ENCODE measurements around the gene TPSAB1. TPM values are rescaled to one million over a fixed set of nuclear protein-coding genes. Genes with fewer than 3 reads are reported as not detected.

TPSAB1 gene
- total and polyA plus RNA-seq, 10 of the 15 experiments (the other 5 are each of a cell fraction or from before 2014, with no cell fraction given) = 0.06 TPM; not detected in 9

- ATAC-seq (no peak), DNase-seq (ENCODE audit: low read depth, low spot score) (no peak), FAIRE-seq (no peak)
- intact Hi-C loops (cut with micrococcal nuclease; ENCODE audit: unreplicated experiment) (no loop called here), in situ Hi-C loops (cut with MboI) (no loop called here)
- no peaks in the 10 kb centered on the region; a peak in 1 of 4 replicates for H3K27me3 ChIP-seq (replicated peaks in 1 of 2; ENCODE audit: control insufficient read depth in 2 of 2, insufficient read depth in 2 of 2, low read length in 1 of 2)
- H3K36me3 ChIP-seq (ENCODE audit: control insufficient read depth in 2 of 2, insufficient read depth in 2 of 2, low read length in 1 of 2) = no peaks in the 10 kb centered on the region
- H3K4me3 ChIP-seq = no peak overlapping the region
- ChIA-PET CTCF (no interaction called here), SMC1A (ENCODE audit: uncharacterized antibody, unreplicated experiment) (no interaction called here), RAD21 (ENCODE audit: unreplicated experiment) (no interaction called here), POLR2A (no interaction called here)
- no peaks in the 10 kb centered on the region for H3K9me3 ChIP-seq (replicated peaks; ENCODE audit: control insufficient read depth, insufficient read depth, low read length)
- H3K4me2 ChIP-seq (ENCODE audit: control insufficient read depth, insufficient read depth) = no peak overlapping the region
- no peaks in the 10 kb centered on the region for H4K20me1 ChIP-seq (ENCODE audit: control insufficient read depth, insufficient read depth)
- no peaks in the 10 kb centered on the region for H3K79me2 ChIP-seq (ENCODE audit: control insufficient read depth, insufficient read depth, low read length)
- 49% methylated on average over 7 of the region's 8 CpGs for WGBS (ENCODE audit: insufficient coverage, insufficient replicate concordance, low lambda C conversion rate, missing lambda C conversion rate)
- BruUV-seq (replicated peaks) = no TSS peak
- no peak overlapping the region for H2AFZ ChIP-seq (ENCODE audit: control insufficient read depth, low read depth, low read length)
- H3K27ac ChIP-seq (ENCODE audit: control insufficient read depth, insufficient read depth) = no peak overlapping the region
- 0 out of 2 replicates have a peak, but pooled peaks have one; percentile 4 for TF ChIP-seq ZNF384 (IDR thresholded peaks at IDR 0.05; ENCODE audit: borderline replicate concordance, low read depth, low read length)
- no peak for TF ChIP-seq SUPT20H (IDR thresholded peaks at IDR 0.05; ENCODE audit: borderline replicate concordance, control insufficient read depth, low read depth, low read length)
- H3K4me1 ChIP-seq (ENCODE audit: control insufficient read depth, insufficient read depth, low read length) = no peaks in the 10 kb centered on the region
- no peak overlapping the region for H3K9ac ChIP-seq (ENCODE audit: control insufficient read depth, insufficient read depth, low read length)
These were observed 40.3 kb downstream of the TPSAB1 start for GRCh38 chr16:1280783-1281182.

DNA sequence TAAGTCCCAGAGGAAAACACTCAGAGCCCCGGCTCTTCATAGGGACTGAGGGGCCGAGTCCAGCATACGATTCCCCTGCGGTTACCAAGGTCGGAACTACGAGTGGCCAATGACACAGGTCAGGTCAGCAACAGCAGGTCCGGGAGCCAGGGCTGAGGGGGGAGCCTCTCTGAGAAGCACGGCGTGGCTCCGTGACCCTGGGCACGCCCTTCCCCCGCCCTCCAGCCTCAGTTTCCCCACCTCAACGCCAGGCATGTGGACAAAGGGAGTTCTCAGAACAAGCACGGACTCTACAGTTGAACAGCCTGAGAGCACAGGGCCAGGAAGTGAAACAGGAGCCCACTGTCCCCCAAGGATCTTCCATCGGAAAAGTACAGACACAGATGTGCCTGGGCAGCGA, 41.0 kb downstream of the TPSAB1 start:
- in situ Hi-C loops (cut with MboI) (no loop called here), intact Hi-C loops (cut with micrococcal nuclease; ENCODE audit: unreplicated experiment) (no loop called here)
- no TSS peak for BruUV-seq (replicated peaks)
- Histone ChIP-seq H3K27ac (ENCODE audit: control insufficient read depth, insufficient read depth) (no peak overlapping the region), H3K4me1 (ENCODE audit: control insufficient read depth, insufficient read depth, low read length) (no peaks in the 10 kb centered on the region), H3K4me2 (ENCODE audit: control insufficient read depth, insufficient read depth) (no peak overlapping the region), H3K27me3 (replicated peaks in 1 of 2; ENCODE audit: control insufficient read depth in 2 of 2, insufficient read depth in 2 of 2, low read length in 1 of 2) (no peaks in the 10 kb centered on the region; a peak in 1 of 4 replicates), H3K9me3 (replicated peaks; ENCODE audit: control insufficient read depth, insufficient read depth, low read length) (no peaks in the 10 kb centered on the region), H4K20me1 (ENCODE audit: control insufficient read depth, insufficient read depth) (no peaks in the 10 kb centered on the region), H3K36me3 (ENCODE audit: control insufficient read depth in 2 of 2, insufficient read depth in 2 of 2, low read length in 1 of 2) (no peaks in the 10 kb centered on the region), H3K79me2 (ENCODE audit: control insufficient read depth, insufficient read depth, low read length) (no peaks in the 10 kb centered on the region), H2AFZ (ENCODE audit: control insufficient read depth, low read depth, low read length) (no peak overlapping the region), H3K9ac (ENCODE audit: control insufficient read depth, insufficient read depth, low read length) (no peak overlapping the region), H3K4me3 (no peak overlapping the region)
- RAD21 ChIA-PET (ENCODE audit: unreplicated experiment) = no interaction called here
- FAIRE-seq (no peak), ATAC-seq (no peak), DNase-seq (ENCODE audit: low read depth, low spot score) (no peak)
- WGBS (ENCODE audit: insufficient coverage, insufficient replicate concordance, low lambda C conversion rate, missing lambda C conversion rate) = 48% methylated on average over 16 of the region's 16 CpGs
- SMC1A ChIA-PET (ENCODE audit: uncharacterized antibody, unreplicated experiment) = no interaction called here
- POLR2A ChIA-PET = no interaction called here
- CTCF ChIA-PET = no interaction called here
- TF ChIP-seq ELK1 (IDR thresholded peaks at IDR 0.05; ENCODE audit: low read depth, low read length) = no peak
- no peak for TF ChIP-seq LARP7 (IDR thresholded peaks at IDR 0.05)
- no peak for TF ChIP-seq MTA3 (IDR thresholded peaks at IDR 0.05; ENCODE audit: borderline replicate concordance, low read length)
- TF ChIP-seq IKZF1 (conservative IDR thresholded peaks at IDR 0.05) = no peak
- TF ChIP-seq, protein P1, sequence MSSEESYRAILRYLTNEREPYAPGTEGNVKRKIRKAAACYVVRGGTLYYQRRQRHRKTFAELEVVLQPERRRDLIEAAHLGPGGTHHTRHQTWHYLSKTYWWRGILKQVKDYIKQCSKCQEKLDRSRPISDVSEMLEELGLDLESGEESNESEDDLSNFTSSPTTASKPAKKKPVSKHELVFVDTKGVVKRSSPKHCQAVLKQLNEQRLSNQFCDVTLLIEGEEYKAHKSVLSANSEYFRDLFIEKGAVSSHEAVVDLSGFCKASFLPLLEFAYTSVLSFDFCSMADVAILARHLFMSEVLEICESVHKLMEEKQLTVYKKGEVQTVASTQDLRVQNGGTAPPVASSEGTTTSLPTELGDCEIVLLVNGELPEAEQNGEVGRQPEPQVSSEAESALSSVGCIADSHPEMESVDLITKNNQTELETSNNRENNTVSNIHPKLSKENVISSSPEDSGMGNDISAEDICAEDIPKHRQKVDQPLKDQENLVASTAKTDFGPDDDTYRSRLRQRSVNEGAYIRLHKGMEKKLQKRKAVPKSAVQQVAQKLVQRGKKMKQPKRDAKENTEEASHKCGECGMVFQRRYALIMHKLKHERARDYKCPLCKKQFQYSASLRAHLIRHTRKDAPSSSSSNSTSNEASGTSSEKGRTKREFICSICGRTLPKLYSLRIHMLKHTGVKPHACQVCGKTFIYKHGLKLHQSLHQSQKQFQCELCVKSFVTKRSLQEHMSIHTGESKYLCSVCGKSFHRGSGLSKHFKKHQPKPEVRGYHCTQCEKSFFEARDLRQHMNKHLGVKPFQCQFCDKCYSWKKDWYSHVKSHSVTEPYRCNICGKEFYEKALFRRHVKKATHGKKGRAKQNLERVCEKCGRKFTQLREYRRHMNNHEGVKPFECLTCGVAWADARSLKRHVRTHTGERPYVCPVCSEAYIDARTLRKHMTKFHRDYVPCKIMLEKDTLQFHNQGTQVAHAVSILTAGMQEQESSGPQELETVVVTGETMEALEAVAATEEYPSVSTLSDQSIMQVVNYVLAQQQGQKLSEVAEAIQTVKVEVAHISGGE (CRISPR knock-in tag; IDR thresholded peaks at IDR 0.05) = no peak
- TF ChIP-seq MLLT1 (IDR thresholded peaks at IDR 0.05) = no peak
- TF ChIP-seq GABPA (IDR thresholded peaks at IDR 0.05; ENCODE audit: low read depth) = no peak
- no peak for TF ChIP-seq GATAD2B (conservative IDR thresholded peaks at IDR 0.05; ENCODE audit: low read depth)
- no peak for TF ChIP-seq POLR2AphosphoS5 (IDR thresholded peaks at IDR 0.05; ENCODE audit: low read length)

Measured in GM12878 (cell line).